Tibial nerve (tissue), 4 donors: ENCODE measurements around the gene ASIC2.

Experiments used
- EP300 ChIP-seq, 2 donors: sonication (generic); formaldehyde crosslinking; IDR thresholded peaks; one replicate each; pipeline ENCODE4 v1.6.1; 2017; ENCODE audit warnings: antibody characterized with exemption in 2 of 2, mild to moderate bottlenecking in 1 of 2
- POLR2A ChIP-seq, 2 donors: fragments of 450-650 bp; IDR thresholded peaks; one replicate each; pipeline ENCODE4 v1.6.1; 2017; ENCODE audit warnings: antibody characterized with exemption in 2 of 2, mild to moderate bottlenecking in 2 of 2, moderate library complexity in 2 of 2
- TF ChIP-seq, protein P1 (sequence below), 5 experiments: fragments of 200-600 bp in 3 of 5; fragments of 450-650 bp in 2 of 5; sonication (generic) in 3 of 5; IDR thresholded peaks; one replicate each; pipeline ENCODE4 v1.5.1; 2016 to 2019; ENCODE audit warnings: antibody characterized with exemption in 5 of 5, mild to moderate bottlenecking in 3 of 5, moderate library complexity in 2 of 5

GRCh38 chr17:33073416-33073815, 219.7 kb downstream of the ASIC2 start:
- TF ChIP-seq, protein P1, sequence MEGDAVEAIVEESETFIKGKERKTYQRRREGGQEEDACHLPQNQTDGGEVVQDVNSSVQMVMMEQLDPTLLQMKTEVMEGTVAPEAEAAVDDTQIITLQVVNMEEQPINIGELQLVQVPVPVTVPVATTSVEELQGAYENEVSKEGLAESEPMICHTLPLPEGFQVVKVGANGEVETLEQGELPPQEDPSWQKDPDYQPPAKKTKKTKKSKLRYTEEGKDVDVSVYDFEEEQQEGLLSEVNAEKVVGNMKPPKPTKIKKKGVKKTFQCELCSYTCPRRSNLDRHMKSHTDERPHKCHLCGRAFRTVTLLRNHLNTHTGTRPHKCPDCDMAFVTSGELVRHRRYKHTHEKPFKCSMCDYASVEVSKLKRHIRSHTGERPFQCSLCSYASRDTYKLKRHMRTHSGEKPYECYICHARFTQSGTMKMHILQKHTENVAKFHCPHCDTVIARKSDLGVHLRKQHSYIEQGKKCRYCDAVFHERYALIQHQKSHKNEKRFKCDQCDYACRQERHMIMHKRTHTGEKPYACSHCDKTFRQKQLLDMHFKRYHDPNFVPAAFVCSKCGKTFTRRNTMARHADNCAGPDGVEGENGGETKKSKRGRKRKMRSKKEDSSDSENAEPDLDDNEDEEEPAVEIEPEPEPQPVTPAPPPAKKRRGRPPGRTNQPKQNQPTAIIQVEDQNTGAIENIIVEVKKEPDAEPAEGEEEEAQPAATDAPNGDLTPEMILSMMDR (IDR thresholded peaks at IDR 0.05) = no peak
- no peak for TF ChIP-seq POLR2A (IDR thresholded peaks at IDR 0.05)
- no peak for TF ChIP-seq EP300 (IDR thresholded peaks at IDR 0.05)
